ENCODE data around the gene FAM117A.

FAM117A gene

DNA sequence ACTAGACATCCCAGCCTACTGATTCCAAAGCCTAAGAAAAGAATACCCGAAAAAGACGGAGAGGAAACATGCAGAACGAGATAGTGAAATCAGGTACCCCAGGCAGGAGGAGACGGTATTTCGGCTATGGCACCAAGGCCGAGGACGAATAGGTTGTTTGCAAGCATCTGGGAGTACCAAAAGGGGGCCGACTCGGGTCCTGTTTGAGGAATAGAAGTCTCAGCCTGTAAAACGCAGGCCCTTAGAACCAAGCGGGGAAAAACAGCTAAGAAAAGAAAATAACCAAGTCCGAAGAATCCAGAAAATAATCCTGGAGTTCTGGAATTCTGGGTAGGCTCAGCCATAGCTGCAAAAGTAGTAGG lies 56.7 kb downstream of the FAM117A start:
- DNase-seq: peak; percentile 38

DNA sequence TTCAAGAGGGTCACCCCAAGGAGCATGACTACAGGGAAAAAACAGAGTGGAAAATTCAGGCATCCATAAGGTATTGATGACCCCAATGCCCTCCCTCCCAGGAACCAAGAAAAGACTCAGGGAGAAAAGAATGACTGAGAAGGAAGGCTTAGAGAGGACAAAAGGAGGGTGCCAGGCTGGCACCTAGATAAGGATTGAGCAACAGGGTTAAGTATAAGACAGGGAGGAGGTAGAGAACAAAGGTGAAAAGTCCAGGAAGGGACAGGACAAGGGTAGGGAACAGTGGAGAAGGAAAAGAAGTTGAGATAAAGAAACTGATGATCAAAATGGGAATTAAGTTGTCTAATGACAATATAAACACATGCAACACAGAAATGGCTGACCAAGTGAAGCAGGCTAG lies 58.7 kb downstream of the FAM117A start:
- DNase-seq: no peak

DNA sequence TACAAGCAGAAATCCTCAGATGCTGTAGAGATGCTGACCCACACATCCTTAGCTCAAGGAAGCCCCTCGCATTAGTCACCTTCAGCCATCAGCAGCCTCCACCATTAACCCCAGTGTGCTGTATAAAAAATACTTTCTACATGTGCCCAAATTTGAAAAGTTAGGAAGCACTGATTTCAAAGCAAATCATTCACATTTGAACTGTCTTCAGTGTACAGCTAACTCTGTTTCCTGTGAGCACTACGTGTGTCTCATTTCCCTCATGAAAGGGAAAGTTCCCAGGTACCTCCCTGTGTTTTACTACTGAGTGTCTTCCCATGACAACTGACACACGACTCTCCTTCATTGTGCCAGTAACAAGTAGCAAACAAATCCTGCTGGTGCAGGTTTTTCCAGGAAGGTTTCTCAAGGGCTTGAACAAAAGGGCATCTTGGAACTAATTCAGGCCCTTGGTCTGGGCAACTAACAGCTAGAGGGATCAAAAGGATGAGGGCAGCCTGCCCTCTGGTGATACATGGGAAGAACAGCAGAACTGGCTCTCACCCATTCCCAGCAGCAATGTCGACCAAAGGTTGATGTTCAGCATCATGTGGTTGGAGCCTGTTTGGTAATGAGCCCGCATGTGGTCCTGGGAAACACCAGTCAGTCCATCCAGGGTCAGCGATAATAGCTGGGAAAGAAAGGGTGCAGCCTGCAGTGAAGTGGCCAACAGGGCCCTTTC lies 60.2 kb downstream of the FAM117A start:
- DNase-seq: no peak

DNA sequence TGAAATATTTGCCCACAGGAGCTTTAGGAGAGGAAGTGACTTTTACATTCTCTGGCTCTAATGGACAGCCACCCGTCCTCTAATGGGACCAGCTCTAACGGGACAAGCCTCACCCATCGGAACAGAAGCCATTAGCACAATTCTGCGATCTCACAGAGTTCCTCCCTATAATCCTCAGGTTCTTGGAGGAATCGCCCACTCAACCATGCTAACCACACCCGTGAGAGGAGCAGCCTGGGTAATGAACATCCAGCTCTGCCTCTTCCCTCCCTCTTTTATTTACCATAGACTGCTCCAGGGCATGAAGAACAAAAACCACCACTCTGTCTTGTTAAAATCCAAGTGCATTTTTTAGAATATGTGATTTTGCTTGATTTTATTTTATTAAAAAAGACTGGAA lies 63.0 kb downstream of the FAM117A start:
- DNase-seq: no peak

DNA sequence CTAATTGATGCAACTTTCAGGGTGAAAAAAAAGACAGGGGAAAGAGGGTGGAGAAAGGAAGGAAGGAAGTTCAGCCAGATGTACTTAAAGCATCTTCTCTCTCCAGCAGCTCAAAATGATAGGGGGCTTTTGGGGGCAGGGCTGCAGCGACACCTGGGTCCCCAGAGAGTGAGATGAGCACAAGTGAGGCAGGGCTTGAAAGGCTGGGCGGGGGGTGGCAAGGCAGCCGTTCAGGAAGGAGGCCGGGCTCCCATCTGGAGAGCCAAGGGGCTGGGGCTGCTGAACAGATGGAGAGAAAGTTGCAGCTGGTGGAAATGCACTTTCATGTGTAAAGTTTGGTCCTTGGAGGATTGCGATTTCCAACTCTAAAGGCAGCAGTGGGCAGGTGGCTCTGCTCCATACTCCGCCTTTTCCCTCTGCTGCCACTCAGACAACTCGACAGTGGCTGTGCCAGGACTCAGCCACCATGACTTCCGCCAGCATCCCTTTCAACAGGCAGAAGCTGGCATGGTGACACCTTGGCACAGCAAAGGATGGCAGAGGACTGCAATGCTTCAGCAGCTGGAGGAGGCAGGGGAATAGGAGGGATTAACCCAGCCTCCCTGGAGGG lies 63.9 kb downstream of the FAM117A start:
- DNase-seq: no peak

DNA sequence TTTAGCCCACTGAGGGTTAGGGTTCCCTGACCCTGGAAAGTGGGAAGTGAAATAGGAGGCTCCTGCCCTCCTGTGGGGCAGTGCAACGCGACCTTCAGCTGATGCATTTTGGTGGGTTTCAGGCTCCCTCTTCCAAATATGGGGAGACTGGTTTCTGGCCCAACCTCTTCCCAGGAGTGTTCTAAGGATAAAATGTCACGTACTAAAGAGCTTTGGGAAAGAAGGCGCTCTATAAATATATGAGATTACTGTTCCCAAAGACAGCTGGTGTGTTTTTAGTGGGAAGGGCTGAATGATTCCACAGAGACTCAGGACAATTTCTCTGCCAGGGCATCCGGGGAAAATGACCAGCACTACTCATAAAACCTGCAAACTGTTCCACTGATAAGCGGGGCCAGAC lies 65.9 kb downstream of the FAM117A start:
- no peak for DNase-seq

DNA sequence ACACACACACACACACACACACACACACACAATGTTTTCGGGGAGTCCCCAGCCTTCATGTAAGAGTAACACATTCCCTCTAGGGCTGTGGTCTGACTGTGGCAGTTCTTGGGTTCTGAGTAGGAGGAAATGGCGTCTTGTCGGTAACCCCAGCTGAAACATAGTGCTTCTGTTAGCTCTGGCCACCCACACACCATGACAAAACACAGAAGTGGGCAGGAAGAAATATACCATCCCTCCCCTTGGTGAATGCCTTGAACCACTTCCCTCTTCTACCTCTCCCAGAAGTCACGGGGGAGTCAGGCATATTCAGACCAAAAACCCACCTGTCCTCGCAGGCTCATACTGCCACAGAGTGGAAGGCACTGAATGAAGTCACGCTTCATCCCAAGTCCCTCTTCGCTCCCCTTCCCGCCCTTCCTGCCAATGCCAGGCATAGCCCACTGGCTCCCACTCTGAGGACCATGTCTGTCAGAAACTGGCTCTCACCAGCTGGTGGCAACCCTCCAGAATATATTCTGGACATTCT lies 67.6 kb downstream of the FAM117A start:
- DNase-seq: no peak

DNA sequence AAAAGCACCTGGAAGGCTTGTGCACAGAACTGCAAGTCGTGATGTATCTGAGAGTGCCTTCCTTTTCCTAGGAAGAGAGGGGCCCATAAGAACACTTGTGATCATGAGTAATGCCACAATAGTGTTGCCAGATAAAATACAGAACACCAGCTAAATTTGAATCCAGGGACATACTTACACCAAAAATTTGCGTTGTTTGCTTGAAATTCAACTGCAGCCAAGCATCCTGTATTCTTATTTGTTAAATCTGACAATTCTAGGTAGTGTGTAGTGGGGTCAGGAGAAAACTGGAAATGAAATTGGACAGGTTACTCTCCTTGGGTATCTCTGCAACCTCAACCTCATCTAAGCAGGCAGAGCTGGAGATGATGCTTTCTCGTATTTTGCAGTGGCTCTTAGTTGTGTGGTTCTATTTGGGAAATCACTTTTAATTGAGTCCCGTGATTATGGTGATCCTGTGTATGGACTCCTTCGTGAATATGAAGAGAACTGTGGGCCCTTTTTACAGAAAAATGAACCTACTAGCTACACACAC lies 68.2 kb downstream of the FAM117A start:
- DNase-seq: no peak

DNA sequence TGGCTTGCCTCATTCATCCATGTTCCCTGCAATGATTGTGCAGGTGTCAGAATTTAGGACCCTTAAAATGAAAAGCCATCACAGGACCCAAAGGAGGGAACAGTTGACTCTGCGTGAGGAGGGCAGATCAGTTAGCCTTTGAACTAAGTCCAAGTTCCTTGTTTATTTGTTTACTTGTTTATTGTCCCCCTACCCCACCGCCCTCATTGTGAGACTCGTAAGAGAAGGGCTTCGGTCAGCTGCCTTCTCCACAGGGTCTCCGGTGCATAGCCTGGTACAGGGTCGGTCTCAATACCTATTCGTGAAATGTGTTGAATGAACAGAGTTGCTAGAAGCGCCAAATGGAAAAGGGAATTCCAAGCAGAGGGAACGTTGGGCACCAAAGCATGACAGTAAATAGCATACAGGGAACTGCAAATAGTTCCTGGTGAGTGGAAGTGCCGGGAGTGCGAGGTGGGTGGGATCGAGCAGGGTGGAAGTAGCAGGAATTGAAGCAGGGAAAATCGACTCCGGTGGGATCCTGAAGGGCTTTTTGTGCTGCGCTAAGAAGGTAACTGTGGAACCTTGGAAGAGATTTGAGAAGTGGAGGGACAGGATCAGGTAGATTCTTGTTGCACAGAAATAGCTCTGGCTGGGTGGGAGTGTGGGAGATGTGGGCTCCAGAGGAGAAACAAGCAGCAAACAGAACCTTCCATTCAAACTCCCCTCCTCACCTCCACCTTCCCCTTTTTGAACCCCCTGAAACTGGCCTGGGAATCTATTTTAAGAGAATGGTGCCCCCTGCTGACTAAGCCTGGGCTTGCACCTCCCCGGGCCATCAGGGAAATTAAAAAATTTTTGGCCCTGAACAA lies 68.9 kb downstream of the FAM117A start:
- DNase-seq: peak; percentile 32

DNA sequence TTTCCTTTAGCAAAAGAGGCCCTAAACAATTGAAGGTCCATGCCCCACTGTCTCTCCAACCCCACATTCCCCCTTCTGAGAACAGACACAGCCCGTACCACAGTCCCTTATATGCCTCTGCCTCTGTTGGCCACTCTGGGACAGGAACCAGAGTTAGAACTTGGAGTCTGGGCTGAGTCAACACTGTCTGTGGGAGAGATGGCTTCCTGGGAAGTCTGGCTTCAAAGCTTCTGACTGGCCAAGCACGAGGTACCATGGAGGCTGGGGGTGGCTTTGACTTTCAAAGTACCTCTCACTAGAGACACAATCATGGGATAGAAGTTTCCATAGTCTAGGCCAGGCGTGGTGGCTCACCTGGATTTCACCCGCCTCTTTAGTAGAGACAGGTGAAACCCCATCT lies 71.2 kb downstream of the FAM117A start:
- no peak for DNase-seq

DNA sequence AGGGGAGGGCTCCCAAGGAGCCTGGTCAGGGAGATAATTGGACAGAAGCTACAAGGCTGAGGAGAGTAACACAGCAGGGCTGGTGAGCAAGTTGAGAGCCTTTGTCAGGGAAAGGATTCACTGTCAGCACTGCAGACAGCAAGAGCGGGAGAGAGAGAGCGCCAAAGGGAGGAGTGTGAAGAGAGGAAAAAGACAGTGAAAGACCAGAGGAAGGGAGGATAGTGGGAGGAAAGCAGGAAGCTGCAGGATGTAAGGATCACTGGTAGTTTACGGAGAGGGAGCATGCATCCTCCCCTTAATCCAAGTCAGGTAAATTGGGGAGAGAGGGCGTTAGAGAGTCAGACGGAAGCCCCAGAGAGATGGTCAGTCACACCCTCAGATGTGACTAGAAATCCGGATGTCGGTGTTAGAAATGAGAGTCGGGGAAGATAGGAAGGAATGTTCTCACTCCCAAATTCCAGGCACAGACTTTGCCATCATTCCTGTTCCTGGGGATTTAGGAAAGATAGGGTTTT lies 72.2 kb downstream of the FAM117A start:
- DNase-seq: no peak

DNA sequence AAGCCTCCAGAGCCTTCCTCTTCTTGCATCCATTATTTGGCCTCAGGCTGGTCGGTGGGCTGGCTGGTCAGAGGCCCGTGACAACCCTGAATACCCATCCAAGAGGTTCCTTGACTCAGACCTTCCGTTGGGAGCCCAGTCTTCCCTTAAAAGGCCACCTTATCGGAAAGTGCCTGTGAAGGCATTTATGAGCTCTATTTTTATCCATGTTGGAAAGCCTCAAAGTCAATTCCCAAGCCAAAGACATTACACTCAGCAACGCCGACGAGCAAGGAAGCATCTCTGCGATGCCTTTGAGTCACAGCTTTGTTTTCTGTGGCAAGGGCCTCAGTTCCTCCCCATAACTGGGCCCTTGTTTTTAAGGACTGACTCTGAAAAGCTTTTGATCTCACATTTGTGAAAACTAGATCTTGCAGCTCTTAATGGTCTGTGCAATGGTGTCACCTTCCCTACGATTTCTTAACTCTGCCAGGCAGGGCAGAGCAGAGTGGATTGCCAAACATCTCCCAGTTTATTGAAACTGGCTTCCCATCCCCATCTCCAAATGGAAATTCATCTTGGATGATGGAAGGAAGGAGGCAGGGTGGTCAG lies 72.8 kb downstream of the FAM117A start:
- DNase-seq: no peak

DNA sequence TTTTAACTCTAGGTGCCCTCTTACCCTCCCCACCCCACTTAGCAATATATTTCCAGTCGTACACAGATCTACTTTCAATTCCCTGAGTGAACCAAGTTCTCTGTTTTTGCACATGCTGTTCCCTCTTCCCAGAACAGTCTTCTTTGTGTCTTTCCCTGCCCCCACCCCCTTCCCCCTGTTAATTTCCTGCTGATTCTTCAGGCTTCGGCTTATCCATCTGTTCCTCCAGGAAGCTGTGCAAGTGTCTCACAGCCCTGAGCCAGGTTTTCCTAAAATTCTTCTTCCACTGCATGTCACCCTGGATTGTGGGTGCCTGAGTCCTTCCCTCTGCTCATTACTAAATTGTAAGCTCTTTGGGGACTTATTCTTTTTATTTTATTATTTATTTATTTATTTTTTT lies 73.7 kb downstream of the FAM117A start:
- DNase-seq: no peak

DNA sequence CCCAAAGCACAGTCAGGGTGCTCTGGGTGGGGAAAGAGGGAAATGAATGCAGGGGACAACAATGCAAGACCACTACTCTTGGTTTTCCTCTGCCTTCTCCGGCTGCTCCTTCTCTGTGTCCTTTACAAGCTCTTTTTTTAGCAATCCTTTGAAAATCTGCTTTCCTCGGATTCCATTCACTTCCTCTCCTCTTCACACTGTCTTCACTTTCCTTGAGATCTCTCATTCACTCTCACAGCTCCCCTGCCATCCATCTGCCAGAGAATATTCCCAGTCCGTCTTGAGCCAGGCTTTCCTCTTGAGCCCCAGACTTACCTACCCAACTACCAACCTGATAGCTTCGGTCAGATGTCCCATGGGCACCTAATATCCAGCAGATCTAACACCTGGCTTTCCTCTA lies 75.1 kb downstream of the FAM117A start:
- no peak for DNase-seq

DNA sequence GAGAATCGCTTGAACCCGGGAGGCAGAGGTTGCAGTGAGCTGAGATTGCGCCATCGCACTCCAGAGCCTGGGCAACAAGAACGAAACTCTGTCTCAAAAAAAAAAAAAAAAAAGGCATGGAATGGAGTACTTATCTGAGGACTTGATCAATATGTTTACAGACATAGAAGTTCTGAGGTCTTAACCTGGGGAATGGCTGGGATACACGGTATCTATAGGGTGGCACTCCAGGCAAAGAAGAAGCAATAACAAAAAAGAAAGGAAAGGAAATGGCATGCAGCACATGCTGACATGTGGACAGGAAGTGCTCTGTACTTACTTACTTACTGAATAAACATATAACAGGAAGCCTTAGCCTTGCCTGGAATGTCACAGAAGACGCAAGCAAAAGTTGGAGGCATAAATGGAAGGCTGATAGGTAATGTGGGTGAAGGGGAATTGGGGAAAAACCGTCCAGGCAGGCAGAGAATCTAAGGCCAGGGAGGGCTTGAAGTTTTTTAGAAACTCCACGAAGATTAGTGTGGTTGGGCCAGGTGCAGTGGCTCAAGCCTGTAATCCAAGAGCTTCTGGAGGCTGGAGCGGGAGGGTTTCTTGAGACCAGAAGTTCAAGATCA lies 75.9 kb downstream of the FAM117A start:
- DNase-seq: no peak

DNA sequence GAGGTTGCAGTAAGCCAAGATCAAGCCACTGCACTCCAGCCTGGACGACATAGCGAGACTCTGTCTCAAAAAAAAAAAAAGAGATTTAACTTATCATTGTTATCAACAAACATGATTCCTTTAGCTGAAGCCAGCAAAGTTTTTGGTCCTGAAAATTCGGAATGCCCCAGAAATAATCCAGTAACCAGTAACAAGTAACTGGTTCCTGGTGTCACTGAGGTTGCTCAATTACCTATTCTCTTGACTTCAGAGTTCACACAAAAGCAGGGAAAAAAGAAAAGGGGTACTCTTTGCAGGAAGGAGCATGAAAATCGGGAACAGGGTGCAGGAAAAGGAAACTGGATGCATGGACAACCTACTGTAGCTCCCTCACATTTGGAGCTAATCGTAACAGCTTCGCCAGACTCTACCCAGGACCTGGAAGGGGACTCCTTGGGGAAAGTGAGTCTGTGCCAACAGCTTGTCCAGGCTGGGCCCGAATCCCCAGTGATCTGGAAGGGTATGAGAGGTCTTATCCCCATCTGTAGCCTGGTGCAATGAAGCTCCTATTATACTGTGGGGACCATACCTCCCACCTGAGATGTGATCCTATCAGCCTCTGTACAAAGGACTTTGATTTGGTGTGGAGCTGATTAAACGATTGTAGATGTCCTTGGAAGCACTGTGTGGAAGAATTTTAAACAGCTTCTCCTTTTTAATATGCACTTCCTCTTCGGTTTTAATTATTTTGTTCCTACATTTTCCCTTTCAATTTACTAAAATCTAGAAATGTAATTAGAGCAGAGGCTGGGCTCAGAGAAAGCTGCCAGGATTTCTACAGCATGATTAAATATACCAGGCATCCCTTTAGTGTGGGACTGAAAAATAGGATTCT lies 82.6 kb downstream of the FAM117A start:
- DNase-seq: no peak

DNA sequence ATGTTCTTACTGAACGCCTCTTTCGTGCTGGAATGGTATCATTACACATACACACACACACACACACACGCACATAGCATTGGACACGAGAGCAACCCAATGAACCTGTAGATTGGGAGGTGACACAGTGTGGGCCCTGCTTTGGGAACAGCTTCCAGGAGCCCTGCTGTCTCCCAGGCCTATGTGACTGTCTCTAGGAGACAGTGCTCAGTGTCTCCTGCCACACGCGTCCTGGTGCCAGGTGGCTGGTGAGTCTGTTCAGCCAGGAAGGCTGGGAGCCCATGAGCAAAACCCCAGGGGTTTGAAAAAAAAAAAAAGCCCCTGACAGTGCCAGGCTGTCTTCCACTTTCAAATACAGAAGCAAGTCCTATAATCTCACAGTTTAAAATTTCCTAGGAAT lies 83.6 kb downstream of the FAM117A start:
- DNase-seq: no peak

DNA sequence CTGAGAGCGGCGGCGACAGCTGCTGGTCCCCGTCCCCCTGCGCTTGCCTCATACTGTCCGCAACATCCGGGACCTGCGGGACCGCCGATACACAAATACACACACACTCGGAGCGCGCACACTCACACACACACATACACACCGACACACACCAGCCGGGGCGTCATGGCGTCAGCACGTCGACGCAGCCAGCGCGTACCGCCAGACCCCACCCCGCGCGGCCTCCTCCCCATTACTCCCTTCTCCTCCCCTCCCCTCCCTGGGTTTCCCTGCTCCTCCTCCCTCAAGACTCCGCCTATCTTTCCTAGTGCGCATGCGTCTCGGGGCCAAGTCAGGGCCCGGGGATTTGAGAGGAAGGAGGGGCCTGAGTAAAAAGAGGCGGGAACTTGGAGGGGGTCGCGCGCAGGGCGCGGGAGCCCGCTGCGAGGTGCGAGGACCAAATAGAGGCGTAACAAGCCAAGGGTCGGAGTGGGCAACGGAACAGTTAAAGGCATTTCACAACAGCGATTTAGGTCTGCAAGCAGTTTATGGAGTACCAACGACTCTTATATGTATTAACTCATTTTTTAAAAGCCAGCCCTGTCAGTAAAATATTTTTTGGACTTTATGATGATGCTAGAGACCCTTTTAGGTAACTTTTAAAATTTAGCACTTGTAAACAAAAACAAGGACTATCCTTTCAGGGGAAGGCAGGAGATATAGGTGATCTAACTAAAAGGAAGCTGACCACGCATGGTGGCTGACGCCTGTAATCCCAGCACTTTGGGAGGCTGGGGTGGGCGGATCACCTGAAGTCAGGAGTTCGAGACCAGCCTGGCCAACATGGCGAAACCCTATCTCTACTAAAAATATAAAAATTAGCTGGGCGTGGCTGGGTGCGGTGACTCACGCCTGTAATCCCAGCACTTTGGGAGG lies 85.7 kb downstream of the FAM117A start, which contains the start of gene SPOP:
SPOP (minus strand) TSS at position 165 of the 915 bp plus-strand sequence. CDS start 55,287 bp downstream, outside the sequence.
- peak; percentile 99 for DNase-seq

DNA sequence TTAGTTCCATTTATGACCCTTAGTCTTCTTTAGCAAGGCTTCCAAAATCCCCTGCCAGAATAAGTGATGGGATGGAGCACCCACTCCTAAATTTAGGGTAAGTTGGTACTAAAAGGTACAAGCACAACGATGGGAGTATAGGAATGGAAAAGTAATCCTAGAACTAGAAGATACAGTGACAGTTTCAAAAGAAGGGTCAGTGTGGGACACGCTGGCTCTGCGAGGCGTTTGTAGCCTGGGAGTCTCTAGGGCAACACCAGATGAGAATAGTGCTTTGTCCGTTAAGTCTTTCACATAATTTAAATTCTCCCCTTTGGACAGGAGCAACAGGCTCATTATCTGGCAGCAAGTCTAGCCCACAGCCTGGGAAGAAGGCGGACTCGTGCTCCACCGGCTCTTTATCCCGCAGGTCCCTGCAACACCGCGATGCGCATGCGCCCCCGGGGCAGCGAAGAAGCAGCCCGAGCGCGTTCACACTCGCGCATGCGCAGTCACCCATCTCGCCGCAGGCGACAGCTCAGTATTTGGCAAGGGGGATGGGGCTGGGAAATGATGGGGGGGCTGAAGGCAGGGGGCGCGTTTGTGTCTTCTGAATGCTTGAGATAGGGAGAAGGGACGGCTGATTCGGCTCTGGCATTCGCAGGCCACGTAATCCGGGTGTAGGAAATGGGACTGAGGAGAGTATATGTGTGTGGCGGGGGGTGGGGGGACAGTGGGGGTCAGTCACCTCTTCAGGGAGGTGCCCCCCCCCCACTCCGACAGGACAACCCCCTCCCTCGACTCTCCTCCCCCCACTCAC lies 86.6 kb downstream of the FAM117A start:
- DNase-seq: peak; percentile 93

All from NCI-H146 (cell line).